ENCODE measurements around the gene OR4N5. TPM values are rescaled to one million over a fixed set of nuclear protein-coding genes. Genes with fewer than 3 reads are reported as not detected.

The OR4N5 gene
- total and polyA plus RNA-seq, 2 of the 8 experiments (the other 6 are each of a cell fraction or from before 2014, with no cell fraction given) = not detected

DNA sequence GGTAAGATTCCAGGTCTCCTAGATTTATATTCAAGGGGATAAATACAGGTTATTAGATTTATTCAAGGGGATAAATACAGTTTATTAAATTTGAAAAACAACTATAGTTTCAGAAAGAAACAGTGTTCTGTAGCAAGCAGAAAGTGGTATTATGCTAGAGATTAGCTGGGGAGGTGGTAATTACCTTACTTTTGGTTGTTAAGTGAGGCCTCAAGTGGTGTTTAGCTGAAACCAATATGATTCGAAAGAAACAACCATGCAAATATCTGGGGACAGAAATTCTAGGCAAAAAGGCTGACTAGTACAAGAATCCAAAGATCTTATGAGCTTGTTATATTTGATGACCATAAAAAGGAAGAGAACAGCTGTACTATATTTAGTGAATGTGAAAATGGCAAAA lies 6.2 kb downstream of the OR4N5 start:
- Histone ChIP-seq H3K27ac (ENCODE audit: low read depth, low read length) (no peak overlapping the region), H4K91ac (replicated peaks; ENCODE audit: insufficient read length, low read length) (no peak overlapping the region), H3K36me3 (ENCODE audit: control insufficient read depth in 2 of 4, insufficient read depth in 4 of 4, low read length in 3 of 4) (no peaks in the 10 kb centered on the region), H2AK5ac (ENCODE audit: low read depth, low read length) (no peak overlapping the region), H3K4me3 (ENCODE audit: extremely low read depth in 1 of 4, insufficient read depth in 2 of 4, low read depth in 3 of 4, low read length in 4 of 4) (no peak overlapping the region), H3K4me2 (ENCODE audit: insufficient read depth in 1 of 2, low read depth in 2 of 2, low read length in 2 of 2) (no peak overlapping the region), H2BK12ac (ENCODE audit: low read depth, low read length) (no peak overlapping the region), H4K8ac (ENCODE audit: extremely low read depth, insufficient read depth, low read length) (no peak overlapping the region), H4K20me1 (replicated peaks in 1 of 2; ENCODE audit: control insufficient read depth in 1 of 2, insufficient read depth in 2 of 2, low read length in 2 of 2) (no peaks in the 10 kb centered on the region), H2BK120ac (replicated peaks; ENCODE audit: low read depth, low read length) (no peak overlapping the region), H3K79me1 (ENCODE audit: low read depth, low read length) (no peaks in the 10 kb centered on the region), H3K18ac (ENCODE audit: extremely low read depth, low read length) (no peak overlapping the region), H3K79me2 (ENCODE audit: control insufficient read depth in 1 of 2, insufficient read depth in 2 of 2, low read length in 2 of 2) (no peaks in the 10 kb centered on the region), H3K14ac (ENCODE audit: insufficient read length) (no peak overlapping the region), H3K9ac (replicated peaks in 1 of 4; ENCODE audit: extremely low read depth in 1 of 4, low read depth in 3 of 4, low read length in 3 of 4) (no peak overlapping the region), H2AFZ (ENCODE audit: low read length) (no peak overlapping the region), H2BK15ac (ENCODE audit: low read length) (no peak overlapping the region), H3K23me2 (ENCODE audit: low read depth, low read length) (no peaks in the 10 kb centered on the region; the same call in 1 of the 2 replicates), H4K5ac (ENCODE audit: insufficient read length, low read depth, low read length) (no peak overlapping the region), H3K23ac (ENCODE audit: insufficient read length) (no peak overlapping the region), H3K56ac (replicated peaks; ENCODE audit: insufficient read length, low read depth, low read length) (no peak overlapping the region), H3K9me3 (ENCODE audit: insufficient read depth in 2 of 2, low read depth in 1 of 2, low read length in 1 of 2) (peaks cover 49 to 52% of the 10 kb centered on the region in 2 experiments), H3K27me3 (replicated peaks in 1 of 4; ENCODE audit: control insufficient read depth in 3 of 4, extremely low read depth in 1 of 4, insufficient read depth in 3 of 4, low read length in 3 of 4) (no peaks in the 10 kb centered on the region), H3K4ac (replicated peaks; ENCODE audit: insufficient read length, low read depth, low read length) (no peak overlapping the region), H3K4me1 (replicated peaks in 1 of 4; ENCODE audit: control insufficient read depth in 3 of 4, insufficient read depth in 4 of 4, low read length in 3 of 4) (no peaks in the 10 kb centered on the region), H2BK20ac (ENCODE audit: low read length) (no peak overlapping the region), H2BK5ac (ENCODE audit: low read depth, low read length) (no peak overlapping the region)
- no peak for FAIRE-seq
- DNase-seq (ENCODE audit: low read depth in 1 of 2, low spot score in 2 of 2) = no peak
- TF ChIP-seq CREB1 (IDR thresholded peaks at IDR 0.05) = no peak
- no peak for TF ChIP-seq GTF2F1 (IDR thresholded peaks at IDR 0.05; ENCODE audit: borderline replicate concordance, low read depth, low read length)
- ChIA-PET CTCF (ENCODE audit: partially characterized antibody) (no interaction called here), POLR2A (ENCODE audit: partially characterized antibody) (no interaction called here)
- WGBS, 2 experiments (ENCODE audit: extremely low coverage in 1 of 2, insufficient coverage in 1 of 2, insufficient read length in 1 of 2, insufficient replicate concordance in 2 of 2, low coverage in 1 of 2, low lambda C conversion rate in 2 of 2, missing lambda C conversion rate in 1 of 2) = 72% methylated on average over 1 of the region's 1 CpG; no CpG with 5 or more reads in 1 of the 2 experiments
